GM12878 (cell line): Measurements from ENCODE around the gene XIRP1. TPM values are rescaled to one million over a fixed set of nuclear protein-coding genes. Genes with fewer than 3 reads are reported as not detected.

Experiments used
- ATAC-seq: fragments of 200-7000 bp; cut with Tn5 transposase; 3 replicates; pipeline ENCODE4 v1.9.1; 2020; ENCODE audit warnings: mild to moderate bottlenecking, moderate library complexity
- BruUV-seq: library from RNA; stranded (reverse); fragments of 400-500 nt; replicated peaks from 2 replicates; lab custom pipeline; 2021; lab: Mats Ljungman, UMichigan
- CTCF ChIA-PET: fragments of 300-600 bp; sonication (Branson Sonifier 250); formaldehyde crosslinking; extraction: SDS; loops from one replicate; lab custom pipeline; 2021; ENCODE audit warnings: inconsistent platforms; lab: Yijun Ruan, JAX
- POLR2A ChIA-PET: fragments of 350-600 bp; formaldehyde crosslinking; extraction: SDS; loops from one replicate; lab custom pipeline; 2021; ENCODE audit warnings: inconsistent platforms; lab: Charles Lee
- RAD21 ChIA-PET: fragments of 300-600 bp; sonication (Branson Sonifier 250); formaldehyde crosslinking; loops from one replicate; lab custom pipeline; 2023; ENCODE audit warnings: antibody characterized with exemption; ENCODE audit not compliant: unreplicated experiment; lab: Charles Lee
- SMC1A ChIA-PET: fragments of 300-600 bp; sonication (Branson Sonifier 250); formaldehyde crosslinking; loops from one replicate; lab custom pipeline; 2023; ENCODE audit not compliant: unreplicated experiment, uncharacterized antibody; lab: Charles Lee
- DNase-seq: peaks from one replicate; pipeline ENCODE4 v3.0.0-alpha.2; 2011; ENCODE audit warnings: low read depth, low spot score
- FAIRE-seq: peaks from 3 replicates; lab custom pipeline; 2011; peaks lifted over from hg19 to GRCh38; lab: Jason Lieb, UNC
- H2AFZ ChIP-seq: 2 replicates; pipeline ENCODE4 v1.6.0; 2011; ENCODE audit warnings: low read depth, low read length, control low read depth; ENCODE audit not compliant: control insufficient read depth
- H3K27ac ChIP-seq: 2 replicates; pipeline ENCODE4 v1.5.1; 2011; ENCODE audit warnings: control low read depth; ENCODE audit not compliant: control insufficient read depth, insufficient read depth
- H3K27me3 ChIP-seq, 2 experiments: replicated peaks in 1 of 2; 2 replicates each; pipeline versions ENCODE4 v1.6.0 to v1.6.1; 2011; ENCODE audit warnings: low read length in 1 of 2; ENCODE audit not compliant: control insufficient read depth in 2 of 2, insufficient read depth in 2 of 2
- H3K36me3 ChIP-seq, 2 experiments: 2 replicates each; pipeline ENCODE4 v1.5.1; 2011; ENCODE audit warnings: low read length in 1 of 2; ENCODE audit not compliant: control insufficient read depth in 2 of 2, insufficient read depth in 2 of 2
- H3K4me1 ChIP-seq: 2 replicates; pipeline ENCODE4 v1.6.1; 2011; ENCODE audit warnings: mild to moderate bottlenecking, low read length, moderate library complexity, mixed read lengths; ENCODE audit not compliant: control insufficient read depth, insufficient read depth
- H3K4me2 ChIP-seq: 2 replicates; pipeline ENCODE4 v1.6.0; 2011; ENCODE audit warnings: control low read depth; ENCODE audit not compliant: control insufficient read depth, insufficient read depth
- H3K4me3 ChIP-seq: fragments of 200-600 bp; sonication (generic); 2 replicates; pipeline ENCODE4 v1.5.1; 2016
- H3K79me2 ChIP-seq: 2 replicates; pipeline ENCODE4 v1.6.0; 2011; ENCODE audit warnings: low read length; ENCODE audit not compliant: control insufficient read depth, insufficient read depth
- H3K9ac ChIP-seq: 2 replicates; pipeline ENCODE4 v1.8.0; 2011; ENCODE audit warnings: low read length, control low read depth, mixed read lengths; ENCODE audit not compliant: control insufficient read depth, insufficient read depth
- H3K9me3 ChIP-seq: replicated peaks from 3 replicates; pipeline ENCODE4 v1.5.1; 2011; ENCODE audit warnings: mild to moderate bottlenecking, low read length; ENCODE audit not compliant: control insufficient read depth, insufficient read depth
- H4K20me1 ChIP-seq: 2 replicates; pipeline ENCODE4 v1.6.0; 2011; ENCODE audit not compliant: control insufficient read depth, insufficient read depth
- NFIC ChIP-seq: IDR thresholded peaks from 2 replicates; pipeline ENCODE4 v1.6.1; 2012; ENCODE audit warnings: low read depth, mild to moderate bottlenecking, inconsistent platforms, low read length, moderate library complexity
- NFYA ChIP-seq: IDR thresholded peaks from 2 replicates; pipeline ENCODE4 v1.6.1; 2011; ENCODE audit warnings: low read depth, mild to moderate bottlenecking, low read length, improper control_type of control experiment, borderline replicate concordance
- WGBS: methylation state at CpG from one replicate; pipeline ENCODE4 v1.1.6; 2016; ENCODE audit warnings: low lambda C conversion rate; ENCODE audit not compliant: insufficient replicate concordance, insufficient coverage; ENCODE audit errors: missing lambda C conversion rate; 5-methylcytosine and 5-hydroxymethylcytosine counted together
- in situ Hi-C: fragments of 300-500 bp; cut with MboI; formaldehyde crosslinking; loops from 9 replicates; pipeline ENCODE4 v1.14.3; 2018; ENCODE audit warnings: mixed read lengths
- intact Hi-C: fragments of 100-400 bp; cut with micrococcal nuclease; formaldehyde crosslinking; loops from one replicate; pipeline ENCODE4 v1.14.2; 2022; ENCODE audit not compliant: unreplicated experiment
- microRNA-seq: library from miRNA; unstranded; fragments of <30 nt; microRNA quantifications from one replicate; pipeline ENCODE4, GENCODE V29; 2018
- polyA plus RNA-seq, 11 experiments: library from polyadenylated mRNA; depleted of rRNA in 4 of 11; unstranded in 6 of 11; stranded (reverse) in 5 of 11; fragments of >200 nt; fragmentation: Nextera tagmentation in 4 of 11; fragmentation: Illumina TruSeq in 1 of 11; extraction: Ambion mirVana in 4 of 11; extraction: Trizol in 1 of 11; gene quantifications; 1 replicate in 1 of 11; 2 replicates in 10 of 11; pipeline versions ENCODE4 v1.2.1 to v1.2.3, GENCODE V29; 2011 to 2016; ENCODE audit warnings: inconsistent platforms in 2 of 11, missing spikeins in 2 of 11, low read depth in 1 of 11
- small RNA-seq: library from RNA; depleted of rRNA; stranded (forward); fragments of <200 nt; gene quantifications from one replicate; pipeline ENCODE3, GENCODE V24; 2014
- total RNA-seq, 4 experiments: library from RNA; depleted of rRNA in 3 of 4; stranded (reverse); fragments of >200 nt in 3 of 4; fragmentation: Illumina TruSeq in 1 of 4; extraction: Trizol in 1 of 4; gene quantifications; 2 replicates each; pipeline versions ENCODE4 v1.2.1 to v1.2.3, GENCODE V29; 2013 to 2021

Gene XIRP1
- total and polyA plus RNA-seq, 10 of the 15 experiments (the other 5 are each of a cell fraction or from before 2014, with no cell fraction given), result 0.03 to 0.38 (median 0.08) TPM; not detected in 1

GRCh38 chr3:39133822-39134221 lies 58.6 kb downstream of the XIRP1 start:
- ATAC-seq (no peak; the same call in none of the 3 replicates), DNase-seq (no peak), FAIRE-seq (no peak)
- H3K27ac ChIP-seq, result no peak overlapping the region
- ChIA-PET SMC1A (interaction anchor here (0.9 to 1.5 kb wide), 5 partner anchors 10 to 17 kb away, joined by 3 to 4 read pairs (median 3); no protein-coding TSS in a partner anchor), POLR2A (interaction anchor here (0.7 to 1.5 kb wide), 3 partner anchors 12 to 25 kb away, joined by 3 to 7 read pairs (median 4); no protein-coding TSS in a partner anchor), CTCF (interaction anchor here (1.0 to 1.5 kb wide), 3 partner anchors 12 to 155 kb away, joined by 3 to 4 read pairs (median 3); no protein-coding TSS in a partner anchor), RAD21 (interaction anchor here (0.9 to 1.9 kb wide), 3 partner anchors 12 to 44 kb away, joined by 3 to 8 read pairs (median 3); no protein-coding TSS in a partner anchor)
- no peak overlapping the region for H3K9ac ChIP-seq
- H3K36me3 ChIP-seq, result no peaks in the 10 kb centered on the region; a peak in 1 of 4 replicates
- BruUV-seq, result no TSS peak
- no peaks in the 10 kb centered on the region for H3K4me1 ChIP-seq
- H3K9me3 ChIP-seq, result no peaks in the 10 kb centered on the region
- no peaks in the 10 kb centered on the region for H3K27me3 ChIP-seq
- no peak for TF ChIP-seq NFIC
- no peak for TF ChIP-seq NFYA
- no peaks in the 10 kb centered on the region for H3K79me2 ChIP-seq
- 43% methylated on average over 6 of the region's 6 CpGs for WGBS
- no peak overlapping the region for H3K4me3 ChIP-seq
- intact Hi-C loops, result no loop called here
- in situ Hi-C loops, result no loop called here
- H3K4me2 ChIP-seq, result no peak overlapping the region
- H4K20me1 ChIP-seq, result no peaks in the 10 kb centered on the region; the same call in 1 of the 2 replicates
- no peak overlapping the region for H2AFZ ChIP-seq

Small RNA genes lying within 50 kb of the gene (microRNA-seq; reads per million reads assigned to microRNA genes)
- not detected for gene MIR6822

Small RNA genes lying within 50 kb of the gene (small RNA-seq; reads per million reads assigned to genes)
- not detected for gene RF00017

Other genes with a start within 250 kb of the XIRP1 start
Only the 7 nearest of the 9 such genes appear.
- 0.05 and 0.06 TPM in 2 replicates for gene SCN11A, start 140.7 kb downstream of the XIRP1 start, total RNA-seq (2014; rRNA removed)
- gene SCN11A, start 140.7 kb downstream of the XIRP1 start, total RNA-seq (2014; rRNA removed; fragmentation: Illumina TruSeq; extraction: Trizol), result under 0.01 and 0.05 TPM in 2 replicates
- gene SCN11A, start 140.7 kb downstream of the XIRP1 start, total RNA-seq (2021), result not detected in 2 replicates
- gene SCN11A, start 140.7 kb downstream of the XIRP1 start, polyA plus RNA-seq (2011; rRNA removed), result 0.13 and 0.14 TPM in 2 replicates
- 0.04 and 0.11 TPM in 2 replicates for gene SCN11A, start 140.7 kb downstream of the XIRP1 start, polyA plus RNA-seq (2014; fragmentation: Illumina TruSeq; extraction: Trizol)
- gene SCN11A, start 140.7 kb downstream of the XIRP1 start, polyA plus RNA-seq (2014; fragmentation: Nextera tagmentation; extraction: Ambion mirVana), result not detected
- gene SCN11A, start 140.7 kb downstream of the XIRP1 start, polyA plus RNA-seq (2014; rRNA removed), result 0.03 TPM in 2 replicates
- under 1 TPM in 1 of 2 experiments, not detected in 1; 0.03 TPM for gene SCN11A, start 140.7 kb downstream of the XIRP1 start, polyA plus RNA-seq (2016; fragmentation: Nextera tagmentation; extraction: Ambion mirVana)
- gene WDR48, start 140.6 kb downstream of the XIRP1 start, total RNA-seq (2014; rRNA removed), result 20.2 and 22.7 TPM in 2 replicates
- 30.0 and 30.3 TPM in 2 replicates for gene WDR48, start 140.6 kb downstream of the XIRP1 start, total RNA-seq (2014; rRNA removed; fragmentation: Illumina TruSeq; extraction: Trizol)
- 27.8 and 28.7 TPM in 2 replicates for gene WDR48, start 140.6 kb downstream of the XIRP1 start, total RNA-seq (2021)
- gene WDR48, start 140.6 kb downstream of the XIRP1 start, polyA plus RNA-seq (2011; rRNA removed), result 43.8 and 63.5 TPM in 2 replicates
- 36.7 and 40.3 TPM in 2 replicates for gene WDR48, start 140.6 kb downstream of the XIRP1 start, polyA plus RNA-seq (2014; fragmentation: Illumina TruSeq; extraction: Trizol)
- 10 to 100 TPM; 16.8 to 17.1 TPM for gene WDR48, start 140.6 kb downstream of the XIRP1 start, polyA plus RNA-seq (2014; fragmentation: Nextera tagmentation; extraction: Ambion mirVana)
- gene WDR48, start 140.6 kb downstream of the XIRP1 start, polyA plus RNA-seq (2014; rRNA removed), result 17.0 and 18.7 TPM in 2 replicates
- 10 to 100 TPM; 38.4 to 40.6 TPM for gene WDR48, start 140.6 kb downstream of the XIRP1 start, polyA plus RNA-seq (2016; fragmentation: Nextera tagmentation; extraction: Ambion mirVana)
- gene GORASP1, start 85.0 kb downstream of the XIRP1 start, total RNA-seq (2014; rRNA removed), result 27.6 and 28.0 TPM in 2 replicates
- gene GORASP1, start 85.0 kb downstream of the XIRP1 start, total RNA-seq (2014; rRNA removed; fragmentation: Illumina TruSeq; extraction: Trizol), result 16.7 and 16.8 TPM in 2 replicates
- 29.3 and 32.9 TPM in 2 replicates for gene GORASP1, start 85.0 kb downstream of the XIRP1 start, total RNA-seq (2021)
- 20.6 and 28.8 TPM in 2 replicates for gene GORASP1, start 85.0 kb downstream of the XIRP1 start, polyA plus RNA-seq (2011; rRNA removed)
- gene GORASP1, start 85.0 kb downstream of the XIRP1 start, polyA plus RNA-seq (2014; fragmentation: Illumina TruSeq; extraction: Trizol), result 23.2 and 25.1 TPM in 2 replicates
- gene GORASP1, start 85.0 kb downstream of the XIRP1 start, polyA plus RNA-seq (2014; fragmentation: Nextera tagmentation; extraction: Ambion mirVana), result 1 to 10 TPM; 3.6 to 5.0 TPM
- 32.7 and 35.1 TPM in 2 replicates for gene GORASP1, start 85.0 kb downstream of the XIRP1 start, polyA plus RNA-seq (2014; rRNA removed)
- gene GORASP1, start 85.0 kb downstream of the XIRP1 start, polyA plus RNA-seq (2016; fragmentation: Nextera tagmentation; extraction: Ambion mirVana), result 10 to 100 TPM; 18.0 to 23.2 TPM
- gene TTC21A, start 84.9 kb downstream of the XIRP1 start, total RNA-seq (2014; rRNA removed), result 0.93 and 2.2 TPM in 2 replicates
- 0.67 and 1.1 TPM in 2 replicates for gene TTC21A, start 84.9 kb downstream of the XIRP1 start, total RNA-seq (2014; rRNA removed; fragmentation: Illumina TruSeq; extraction: Trizol)
- gene TTC21A, start 84.9 kb downstream of the XIRP1 start, total RNA-seq (2021), result 2.6 and 2.7 TPM in 2 replicates
- gene TTC21A, start 84.9 kb downstream of the XIRP1 start, polyA plus RNA-seq (2011; rRNA removed), result 1.1 and 1.2 TPM in 2 replicates
- gene TTC21A, start 84.9 kb downstream of the XIRP1 start, polyA plus RNA-seq (2014; fragmentation: Illumina TruSeq; extraction: Trizol), result 1.6 and 2.1 TPM in 2 replicates
- under 1 TPM; 0.62 to 0.68 TPM for gene TTC21A, start 84.9 kb downstream of the XIRP1 start, polyA plus RNA-seq (2014; fragmentation: Nextera tagmentation; extraction: Ambion mirVana)
- gene TTC21A, start 84.9 kb downstream of the XIRP1 start, polyA plus RNA-seq (2014; rRNA removed), result 3.2 and 3.8 TPM in 2 replicates
- 1 to 10 TPM; 1.0 to 1.2 TPM for gene TTC21A, start 84.9 kb downstream of the XIRP1 start, polyA plus RNA-seq (2016; fragmentation: Nextera tagmentation; extraction: Ambion mirVana)
- 14.2 TPM in 2 replicates for gene CSRNP1, start 39.0 kb downstream of the XIRP1 start, total RNA-seq (2014; rRNA removed)
- 6.4 and 6.7 TPM in 2 replicates for gene CSRNP1, start 39.0 kb downstream of the XIRP1 start, total RNA-seq (2014; rRNA removed; fragmentation: Illumina TruSeq; extraction: Trizol)
- 12.0 and 12.1 TPM in 2 replicates for gene CSRNP1, start 39.0 kb downstream of the XIRP1 start, total RNA-seq (2021)
- 5.9 and 11.1 TPM in 2 replicates for gene CSRNP1, start 39.0 kb downstream of the XIRP1 start, polyA plus RNA-seq (2011; rRNA removed)
- gene CSRNP1, start 39.0 kb downstream of the XIRP1 start, polyA plus RNA-seq (2014; fragmentation: Illumina TruSeq; extraction: Trizol), result 3.0 and 7.3 TPM in 2 replicates
- under 1 TPM; 0.32 to 0.77 TPM for gene CSRNP1, start 39.0 kb downstream of the XIRP1 start, polyA plus RNA-seq (2014; fragmentation: Nextera tagmentation; extraction: Ambion mirVana)
- 9.3 TPM in 2 replicates for gene CSRNP1, start 39.0 kb downstream of the XIRP1 start, polyA plus RNA-seq (2014; rRNA removed)
- gene CSRNP1, start 39.0 kb downstream of the XIRP1 start, polyA plus RNA-seq (2016; fragmentation: Nextera tagmentation; extraction: Ambion mirVana), result 1 to 10 TPM; 4.9 to 7.0 TPM
- 0.11 and 0.16 TPM in 2 replicates for gene CX3CR1, start 87.4 kb upstream of the XIRP1 start, total RNA-seq (2014; rRNA removed)
- gene CX3CR1, start 87.4 kb upstream of the XIRP1 start, total RNA-seq (2014; rRNA removed; fragmentation: Illumina TruSeq; extraction: Trizol), result 0.09 and 0.18 TPM in 2 replicates
- 0.08 and 0.23 TPM in 2 replicates for gene CX3CR1, start 87.4 kb upstream of the XIRP1 start, total RNA-seq (2021)
- gene CX3CR1, start 87.4 kb upstream of the XIRP1 start, polyA plus RNA-seq (2011; rRNA removed), result 0.45 and 0.53 TPM in 2 replicates
- gene CX3CR1, start 87.4 kb upstream of the XIRP1 start, polyA plus RNA-seq (2014; fragmentation: Illumina TruSeq; extraction: Trizol), result 0.16 and 0.21 TPM in 2 replicates
- gene CX3CR1, start 87.4 kb upstream of the XIRP1 start, polyA plus RNA-seq (2014; fragmentation: Nextera tagmentation; extraction: Ambion mirVana), result under 1 TPM; 0.05 to 0.09 TPM
- gene CX3CR1, start 87.4 kb upstream of the XIRP1 start, polyA plus RNA-seq (2014; rRNA removed), result 0.09 and 0.12 TPM in 2 replicates
- gene CX3CR1, start 87.4 kb upstream of the XIRP1 start, polyA plus RNA-seq (2016; fragmentation: Nextera tagmentation; extraction: Ambion mirVana), result under 1 TPM; 0.09 to 0.53 TPM
- 17.8 and 19.7 TPM in 2 replicates for gene CCR8, start 137.1 kb upstream of the XIRP1 start, total RNA-seq (2014; rRNA removed)
- 17.9 and 18.9 TPM in 2 replicates for gene CCR8, start 137.1 kb upstream of the XIRP1 start, total RNA-seq (2014; rRNA removed; fragmentation: Illumina TruSeq; extraction: Trizol)
- 14.4 and 16.9 TPM in 2 replicates for gene CCR8, start 137.1 kb upstream of the XIRP1 start, total RNA-seq (2021)
- gene CCR8, start 137.1 kb upstream of the XIRP1 start, polyA plus RNA-seq (2011; rRNA removed), result 23.2 and 25.0 TPM in 2 replicates
- gene CCR8, start 137.1 kb upstream of the XIRP1 start, polyA plus RNA-seq (2014; fragmentation: Illumina TruSeq; extraction: Trizol), result 28.8 and 36.6 TPM in 2 replicates
- gene CCR8, start 137.1 kb upstream of the XIRP1 start, polyA plus RNA-seq (2014; fragmentation: Nextera tagmentation; extraction: Ambion mirVana), result 10 to 100 TPM; 11.1 to 13.7 TPM
- 14.2 and 16.7 TPM in 2 replicates for gene CCR8, start 137.1 kb upstream of the XIRP1 start, polyA plus RNA-seq (2014; rRNA removed)
- 1 to 10 TPM; 5.2 to 8.7 TPM for gene CCR8, start 137.1 kb upstream of the XIRP1 start, polyA plus RNA-seq (2016; fragmentation: Nextera tagmentation; extraction: Ambion mirVana)